Measurements from ENCODE around the gene NCKAP5. TPM values are rescaled to one million over a fixed set of nuclear protein-coding genes. Genes with fewer than 3 reads are reported as not detected.

NCKAP5 gene
- total RNA-seq, 1 donor from 2014 or later, result 2.7 TPM

DNA sequence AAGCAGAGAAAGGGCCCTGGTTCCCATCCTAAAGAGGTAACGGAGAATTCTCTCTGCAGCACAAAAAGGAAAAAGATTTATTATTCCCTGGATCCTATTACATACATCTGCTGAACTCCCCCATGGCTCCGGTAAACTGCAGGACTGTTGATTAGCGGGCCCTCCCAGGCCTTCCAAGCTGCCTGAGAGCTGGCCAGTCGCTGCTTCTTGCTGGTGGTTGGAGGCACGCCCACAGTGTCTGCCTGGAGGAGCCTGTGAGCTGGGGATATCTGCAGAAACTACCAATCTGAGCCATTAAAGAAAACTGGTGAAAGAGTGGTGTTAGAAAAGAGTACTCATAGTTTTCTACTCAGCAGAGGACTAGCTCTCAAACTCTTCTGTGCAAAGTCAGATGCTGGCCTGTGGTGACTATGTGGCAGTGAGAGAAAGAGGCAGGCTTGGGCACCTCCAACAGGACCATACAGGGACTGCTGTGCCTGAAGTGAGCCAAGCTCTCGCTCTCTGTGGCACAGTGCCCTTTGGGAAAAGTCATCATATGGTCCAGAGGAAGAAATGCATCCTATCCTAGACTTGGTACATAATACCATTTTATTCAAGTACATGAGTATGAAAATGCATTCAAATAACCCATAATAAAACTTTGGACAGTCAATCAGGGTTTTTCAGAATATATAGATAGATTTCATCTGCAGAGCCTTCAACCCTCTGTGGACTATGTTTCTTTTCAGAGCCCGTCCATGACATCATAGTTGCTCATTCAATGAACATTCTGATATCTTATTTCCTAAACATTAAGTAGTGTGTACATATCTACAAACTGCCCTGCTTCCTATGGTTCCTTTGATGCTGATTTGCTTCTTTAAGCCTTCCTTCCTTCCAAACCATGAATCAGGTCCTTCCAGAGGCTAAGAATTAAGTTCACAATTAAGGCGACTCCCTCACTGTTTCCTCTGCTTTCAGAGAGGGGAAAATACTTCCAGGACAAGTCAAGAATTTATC, 656.2 kb downstream of the NCKAP5 start:
- Histone ChIP-seq H2AFZ (ENCODE audit: low read depth, low read length) (no peak overlapping the region), H3K4me3 (ENCODE audit: insufficient read depth, low read depth, low read length) (no peak overlapping the region), H3K36me3 (ENCODE audit: insufficient read depth, low read length) (no peaks in the 10 kb centered on the region), H3K9me3 (ENCODE audit: insufficient read depth, low read depth, low read length) (no peaks in the 10 kb centered on the region), H3K79me2 (ENCODE audit: insufficient read depth, low read length) (no peaks in the 10 kb centered on the region), H3K4me1 (ENCODE audit: insufficient read depth, low read length) (no peaks in the 10 kb centered on the region), H3K4me2 (ENCODE audit: low read length) (no peak overlapping the region), H4K20me1 (ENCODE audit: insufficient read depth, low read length) (no peaks in the 10 kb centered on the region), H3K27me3 (ENCODE audit: insufficient read depth, low read length) (no peaks in the 10 kb centered on the region), H3K27ac (ENCODE audit: low read depth, low read length) (no peak overlapping the region), H3K9ac (ENCODE audit: low read length) (no peak overlapping the region)
- FAIRE-seq (no peak), DNase-seq (ENCODE audit: low read depth) (peak; percentile 46)
- Mint-ChIP-seq H3K27ac (ENCODE audit: unreplicated experiment) (peak overlapping the region; percentile 12), H3K9me3 (ENCODE audit: unreplicated experiment) (no peaks in the 10 kb centered on the region), H3K36me3 (ENCODE audit: low read depth, unreplicated experiment) (no peaks in the 10 kb centered on the region), H3K4me3 (ENCODE audit: unreplicated experiment) (no peak overlapping the region), H3K27me3 (ENCODE audit: low read depth, unreplicated experiment) (no peaks in the 10 kb centered on the region), H3K4me1 (ENCODE audit: low read depth, unreplicated experiment) (peaks cover 7% of the 10 kb centered on the region)
- TF ChIP-seq, protein P1, sequence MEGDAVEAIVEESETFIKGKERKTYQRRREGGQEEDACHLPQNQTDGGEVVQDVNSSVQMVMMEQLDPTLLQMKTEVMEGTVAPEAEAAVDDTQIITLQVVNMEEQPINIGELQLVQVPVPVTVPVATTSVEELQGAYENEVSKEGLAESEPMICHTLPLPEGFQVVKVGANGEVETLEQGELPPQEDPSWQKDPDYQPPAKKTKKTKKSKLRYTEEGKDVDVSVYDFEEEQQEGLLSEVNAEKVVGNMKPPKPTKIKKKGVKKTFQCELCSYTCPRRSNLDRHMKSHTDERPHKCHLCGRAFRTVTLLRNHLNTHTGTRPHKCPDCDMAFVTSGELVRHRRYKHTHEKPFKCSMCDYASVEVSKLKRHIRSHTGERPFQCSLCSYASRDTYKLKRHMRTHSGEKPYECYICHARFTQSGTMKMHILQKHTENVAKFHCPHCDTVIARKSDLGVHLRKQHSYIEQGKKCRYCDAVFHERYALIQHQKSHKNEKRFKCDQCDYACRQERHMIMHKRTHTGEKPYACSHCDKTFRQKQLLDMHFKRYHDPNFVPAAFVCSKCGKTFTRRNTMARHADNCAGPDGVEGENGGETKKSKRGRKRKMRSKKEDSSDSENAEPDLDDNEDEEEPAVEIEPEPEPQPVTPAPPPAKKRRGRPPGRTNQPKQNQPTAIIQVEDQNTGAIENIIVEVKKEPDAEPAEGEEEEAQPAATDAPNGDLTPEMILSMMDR (IDR thresholded peaks at IDR 0.05; ENCODE audit: insufficient read depth, low read depth, low read length), result no peak
- no peak for TF ChIP-seq EZH2 (IDR thresholded peaks at IDR 0.05; ENCODE audit: insufficient read depth, low read length)

DNA sequence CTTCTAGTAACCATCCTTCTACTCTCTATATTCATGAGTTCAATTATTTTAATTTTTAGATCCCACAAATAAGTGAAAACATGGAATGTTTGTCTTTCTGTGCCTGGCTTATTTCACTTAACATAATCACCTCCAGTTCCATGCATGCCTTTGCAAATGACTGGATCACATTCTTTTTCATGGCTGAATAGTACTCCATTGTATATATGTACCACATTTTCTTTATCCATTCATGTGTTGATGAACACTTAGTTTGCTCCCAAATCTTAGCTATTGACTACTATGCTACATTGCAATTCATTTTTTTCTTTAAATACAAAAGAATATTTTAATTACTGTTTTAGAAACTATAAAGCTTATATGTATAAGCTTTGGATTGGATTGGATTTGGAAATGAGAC, 657.8 kb downstream of the NCKAP5 start:
- no peaks in the 10 kb centered on the region for H3K79me2 ChIP-seq (ENCODE audit: insufficient read depth, low read length)
- Mint-ChIP-seq H3K27me3 (ENCODE audit: low read depth, unreplicated experiment) (peaks cover 2% of the 10 kb centered on the region), H3K4me1 (ENCODE audit: low read depth, unreplicated experiment) (peaks cover 5% of the 10 kb centered on the region), H3K9me3 (ENCODE audit: unreplicated experiment) (no peaks in the 10 kb centered on the region), H3K27ac (ENCODE audit: unreplicated experiment) (no peak overlapping the region), H3K36me3 (ENCODE audit: low read depth, unreplicated experiment) (no peaks in the 10 kb centered on the region), H3K4me3 (ENCODE audit: unreplicated experiment) (no peak overlapping the region)
- H3K9ac ChIP-seq (ENCODE audit: low read length), result no peak overlapping the region
- no peak overlapping the region for H2AFZ ChIP-seq (ENCODE audit: low read depth, low read length)
- FAIRE-seq (no peak), DNase-seq (ENCODE audit: low read depth) (no peak)
- H3K4me3 ChIP-seq (ENCODE audit: insufficient read depth, low read depth, low read length), result no peak overlapping the region
- H3K9me3 ChIP-seq (ENCODE audit: insufficient read depth, low read depth, low read length), result no peaks in the 10 kb centered on the region
- H3K27me3 ChIP-seq (ENCODE audit: insufficient read depth, low read length), result no peaks in the 10 kb centered on the region
- no peak overlapping the region for H3K4me2 ChIP-seq (ENCODE audit: low read length)
- TF ChIP-seq, protein P1 (IDR thresholded peaks at IDR 0.05; ENCODE audit: insufficient read depth, low read depth, low read length), result no peak
- no peak for TF ChIP-seq EZH2 (IDR thresholded peaks at IDR 0.05; ENCODE audit: insufficient read depth, low read length)
- no peaks in the 10 kb centered on the region for H3K4me1 ChIP-seq (ENCODE audit: insufficient read depth, low read length)
- no peaks in the 10 kb centered on the region for H3K36me3 ChIP-seq (ENCODE audit: insufficient read depth, low read length)
- no peak overlapping the region for H3K27ac ChIP-seq (ENCODE audit: low read depth, low read length)
- H4K20me1 ChIP-seq (ENCODE audit: insufficient read depth, low read length), result no peaks in the 10 kb centered on the region

DNA sequence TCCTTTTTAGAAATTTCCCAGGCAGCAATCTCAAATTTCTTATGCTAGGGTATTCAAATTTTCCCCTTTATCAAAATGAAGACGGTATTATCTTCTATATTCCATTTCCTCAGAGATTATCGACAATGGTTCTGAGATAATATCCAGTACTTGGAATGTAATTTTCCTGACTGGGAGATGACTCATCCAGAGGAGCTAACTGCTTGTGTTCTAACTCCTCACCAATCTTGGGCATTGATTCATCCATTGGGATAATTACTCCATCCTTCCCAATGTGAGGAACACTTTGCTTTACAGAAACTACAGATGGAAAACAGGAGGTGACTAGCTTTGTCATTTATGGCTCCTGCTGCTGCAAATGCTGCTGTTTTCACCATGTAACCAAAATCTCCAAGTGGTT, 658.8 kb downstream of the NCKAP5 start:
- Mint-ChIP-seq H3K9me3 (ENCODE audit: unreplicated experiment) (no peaks in the 10 kb centered on the region), H3K36me3 (ENCODE audit: low read depth, unreplicated experiment) (no peaks in the 10 kb centered on the region), H3K27me3 (ENCODE audit: low read depth, unreplicated experiment) (peaks cover 2% of the 10 kb centered on the region), H3K4me3 (ENCODE audit: unreplicated experiment) (no peak overlapping the region), H3K4me1 (ENCODE audit: low read depth, unreplicated experiment) (peaks cover 5% of the 10 kb centered on the region), H3K27ac (ENCODE audit: unreplicated experiment) (no peak overlapping the region)
- H4K20me1 ChIP-seq (ENCODE audit: insufficient read depth, low read length), result no peaks in the 10 kb centered on the region
- H3K36me3 ChIP-seq (ENCODE audit: insufficient read depth, low read length), result no peaks in the 10 kb centered on the region
- TF ChIP-seq, protein P1 (IDR thresholded peaks at IDR 0.05; ENCODE audit: insufficient read depth, low read depth, low read length), result no peak
- no peak for TF ChIP-seq EZH2 (IDR thresholded peaks at IDR 0.05; ENCODE audit: insufficient read depth, low read length)
- H3K27ac ChIP-seq (ENCODE audit: low read depth, low read length), result no peak overlapping the region
- FAIRE-seq, result no peak
- no peak overlapping the region for H3K4me3 ChIP-seq (ENCODE audit: insufficient read depth, low read depth, low read length)
- H3K9ac ChIP-seq (ENCODE audit: low read length), result no peak overlapping the region
- H3K27me3 ChIP-seq (ENCODE audit: insufficient read depth, low read length), result no peaks in the 10 kb centered on the region
- H3K9me3 ChIP-seq (ENCODE audit: insufficient read depth, low read depth, low read length), result no peaks in the 10 kb centered on the region
- peak; percentile 65 for DNase-seq (ENCODE audit: low read depth)
- no peak overlapping the region for H2AFZ ChIP-seq (ENCODE audit: low read depth, low read length)
- no peaks in the 10 kb centered on the region for H3K79me2 ChIP-seq (ENCODE audit: insufficient read depth, low read length)
- no peaks in the 10 kb centered on the region for H3K4me1 ChIP-seq (ENCODE audit: insufficient read depth, low read length)
- H3K4me2 ChIP-seq (ENCODE audit: low read length), result no peak overlapping the region
